ENCODE results near the gene LHCGR.

GRCh38 chr2:48651158-48651790 is 104.2 kb downstream of the LHCGR start:
- TF ChIP-seq CTCF (IDR thresholded peaks at IDR 0.05) = no peak
- no peak for TF ChIP-seq EP300 (IDR thresholded peaks at IDR 0.05)
- no peak for TF ChIP-seq POLR2AphosphoS5 (IDR thresholded peaks at IDR 0.05)
- TF ChIP-seq POLR2A (IDR thresholded peaks at IDR 0.05) = no peak

Measured in gastroesophageal sphincter (tissue), 3 donors.